ENCODE measurements around the gene PIK3CG.
A peak's percentile ranks its signal among the peaks of the same experiment; 100 is the strongest.

Gene PIK3CG

GRCh38 chr7:106865130-106866041 is at the start of gene PIK3CG:
Gene PIK3CG (plus strand): TSS chr7:106865282. CDS start chr7:106867562, 2,280 bp downstream.
- H3K4me3 ChIP-seq (ENCODE audit: low read depth, low read length), result peak within 1 kb of the TSS; percentile 39
- no peak for TF ChIP-seq CTCF (IDR thresholded peaks at IDR 0.05; ENCODE audit: low read depth, low read length)

- TF ChIP-seq CTCF (IDR thresholded peaks at IDR 0.05; ENCODE audit: low read depth, low read length), result no peak
- no peak overlapping the region for H3K4me3 ChIP-seq (ENCODE audit: low read depth, low read length)
Observed at GRCh38 chr7:106817098-106817497, 48.0 kb upstream of the PIK3CG start.

- no peak for TF ChIP-seq CTCF (IDR thresholded peaks at IDR 0.05; ENCODE audit: low read depth, low read length)
- no peak overlapping the region for H3K4me3 ChIP-seq (ENCODE audit: low read depth, low read length)
Observed at GRCh38 chr7:106818736-106819135, 46.3 kb upstream of the PIK3CG start.

GRCh38 chr7:106819546-106819945 is 45.5 kb upstream of the PIK3CG start:
- H3K4me3 ChIP-seq (ENCODE audit: low read depth, low read length), result no peak overlapping the region
- TF ChIP-seq CTCF (IDR thresholded peaks at IDR 0.05; ENCODE audit: low read depth, low read length), result no peak

GRCh38 chr7:106820321-106821217 is 44.5 kb upstream of the PIK3CG start:
- no peak for TF ChIP-seq CTCF (IDR thresholded peaks at IDR 0.05; ENCODE audit: low read depth, low read length)
- H3K4me3 ChIP-seq (ENCODE audit: low read depth, low read length), result no peak overlapping the region

GRCh38 chr7:106823631-106824030 is 41.5 kb upstream of the PIK3CG start:
- no peak overlapping the region for H3K4me3 ChIP-seq (ENCODE audit: low read depth, low read length)
- TF ChIP-seq CTCF (IDR thresholded peaks at IDR 0.05; ENCODE audit: low read depth, low read length), result no peak
